Neural cell (in vitro differentiated cells): Measurements from ENCODE around the gene MLLT10. TPM values are rescaled to one million over a fixed set of nuclear protein-coding genes. Genes with fewer than 3 reads are reported as not detected.

Experiments used
- H2AFZ ChIP-seq: fragments of 200-600, 300-800 bp; sonication (generic), shearing (Covaris generic); 2 replicates; pipeline ENCODE4 v1.6.0; 2014; ENCODE audit warnings: low read depth, mild to moderate bottlenecking, antibody characterized with exemption, low read length, moderate library complexity
- H3F3A ChIP-seq: fragments of 200-600 bp; shearing (Covaris generic); 2 replicates; pipeline ENCODE4 v1.6.1; 2016; ENCODE audit warnings: mild to moderate bottlenecking, moderate library complexity, mixed read lengths, antibody characterized with exemption, low read length; ENCODE audit not compliant: insufficient read depth, poor library complexity, severe bottlenecking
- H3K27ac ChIP-seq: fragments of 200-600, 300-800 bp; sonication (generic), shearing (Covaris generic); 2 replicates; pipeline ENCODE4 v1.5.1; 2014; ENCODE audit warnings: mild to moderate bottlenecking, low read length, moderate library complexity
- H3K27me3 ChIP-seq: fragments of 300-800, 200-600 bp; sonication (generic), shearing (Covaris generic); 2 replicates; pipeline ENCODE4 v1.6.0; 2014; ENCODE audit warnings: mild to moderate bottlenecking, low read depth, low read length, moderate library complexity; ENCODE audit not compliant: insufficient read depth
- H3K36me3 ChIP-seq: fragments of 300-800, 200-600 bp; sonication (generic), shearing (Covaris generic); 2 replicates; pipeline ENCODE4 v1.5.1; 2014; ENCODE audit warnings: mild to moderate bottlenecking, antibody characterized with exemption, low read length, moderate library complexity; ENCODE audit not compliant: insufficient read depth
- H3K4me2 ChIP-seq: fragments of 300-800, 200-600 bp; sonication (generic), shearing (Covaris generic); 2 replicates; pipeline ENCODE4 v1.6.0; 2014; ENCODE audit warnings: mild to moderate bottlenecking, low read length
- H3K4me3 ChIP-seq: fragments of 300-800, 200-600 bp; sonication (generic), shearing (Covaris generic); 2 replicates; pipeline ENCODE4 v1.5.1; 2014; ENCODE audit warnings: mild to moderate bottlenecking, low read length, moderate library complexity
- H3K79me2 ChIP-seq: fragments of 200-600 bp; shearing (Covaris generic); replicated peaks from 2 replicates; pipeline ENCODE4 v1.6.0; 2014; ENCODE audit warnings: mild to moderate bottlenecking, low read length, moderate library complexity; ENCODE audit not compliant: insufficient read depth
- H3K9ac ChIP-seq: fragments of 300-800, 200-600 bp; sonication (generic), shearing (Covaris generic); 2 replicates; pipeline ENCODE4 v1.6.1; 2016; ENCODE audit warnings: mild to moderate bottlenecking, low read length, mixed read lengths
- H3K9me2 ChIP-seq: fragments of 200-600 bp; shearing (Covaris generic); 2 replicates; pipeline ENCODE4 v1.6.1; 2016; ENCODE audit warnings: mild to moderate bottlenecking, low read length, mixed read lengths; ENCODE audit not compliant: insufficient read depth
- H3K9me3 ChIP-seq: fragments of 200-600, 300-800 bp; sonication (generic), shearing (Covaris generic); 2 replicates; pipeline ENCODE4 v1.6.1; 2016; ENCODE audit warnings: mild to moderate bottlenecking, mixed run types, low read length, moderate library complexity, mixed read lengths
- H4K20me1 ChIP-seq: fragments of 200-600 bp; shearing (Covaris generic); 2 replicates; pipeline ENCODE4 v1.6.1; 2016; ENCODE audit warnings: mild to moderate bottlenecking, mixed run types; ENCODE audit not compliant: insufficient read depth
- EP300 ChIP-seq: fragments of 450-650 bp; conservative IDR thresholded peaks from 2 replicates; pipeline ENCODE4 v1.6.1; 2014; ENCODE audit warnings: antibody characterized with exemption, mild to moderate bottlenecking, moderate library complexity; ENCODE audit not compliant: poor library complexity, severe bottlenecking
- EZH2 ChIP-seq: fragments of 200-600, 300-800 bp; shearing (Covaris generic), sonication (generic); IDR thresholded peaks from 2 replicates; pipeline ENCODE4 v1.6.1; 2014; ENCODE audit warnings: antibody characterized with exemption, low read length, borderline replicate concordance, mild to moderate bottlenecking; ENCODE audit not compliant: insufficient read depth, poor library complexity, severe bottlenecking
- MXI1 ChIP-seq: fragments of 450-650 bp; conservative IDR thresholded peaks from 2 replicates; pipeline ENCODE4 v1.6.1; 2014; ENCODE audit warnings: antibody characterized with exemption, mild to moderate bottlenecking; ENCODE audit not compliant: poor library complexity, severe bottlenecking
- POLR2AphosphoS5 ChIP-seq: IDR thresholded peaks from 2 replicates; pipeline ENCODE4 v1.6.1; 2012
- RAD21 ChIP-seq: fragments of 450-650 bp; conservative IDR thresholded peaks from 2 replicates; pipeline ENCODE4 v1.6.1; 2014; ENCODE audit warnings: antibody characterized with exemption, mild to moderate bottlenecking, moderate library complexity
- REST ChIP-seq: IDR thresholded peaks from 2 replicates; pipeline ENCODE4 v1.6.1; 2012; ENCODE audit warnings: borderline replicate concordance
- SMC3 ChIP-seq: fragments of 450-650 bp; conservative IDR thresholded peaks from 2 replicates; pipeline ENCODE4 v1.6.1; 2014; ENCODE audit warnings: antibody characterized with exemption, mild to moderate bottlenecking, moderate library complexity; ENCODE audit not compliant: poor library complexity
- TAF1 ChIP-seq: IDR thresholded peaks from 2 replicates; pipeline ENCODE4 v1.6.1; 2012; ENCODE audit warnings: low read depth
- polyA plus RNA-seq: library from polyadenylated mRNA; depleted of rRNA; stranded (reverse); fragments of >200 nt; gene quantifications from 2 replicates; pipeline ENCODE4 v1.2.3, GENCODE V29; 2014
- small RNA-seq, 3 experiments: library from RNA; depleted of rRNA; stranded (forward); fragments of <200 nt; gene quantifications; one replicate each; pipeline ENCODE3, GENCODE V24; 2012
- TF ChIP-seq, protein P1 (sequence below): fragments of 450-650 bp; IDR thresholded peaks from 2 replicates; pipeline ENCODE4 v1.5.1; 2014; ENCODE audit warnings: antibody characterized with exemption, mild to moderate bottlenecking, moderate library complexity; ENCODE audit not compliant: poor library complexity, severe bottlenecking

The MLLT10 gene
- polyA plus RNA-seq, 1 donor from 2014 or later: 31.0 TPM

- TF ChIP-seq, protein P1, sequence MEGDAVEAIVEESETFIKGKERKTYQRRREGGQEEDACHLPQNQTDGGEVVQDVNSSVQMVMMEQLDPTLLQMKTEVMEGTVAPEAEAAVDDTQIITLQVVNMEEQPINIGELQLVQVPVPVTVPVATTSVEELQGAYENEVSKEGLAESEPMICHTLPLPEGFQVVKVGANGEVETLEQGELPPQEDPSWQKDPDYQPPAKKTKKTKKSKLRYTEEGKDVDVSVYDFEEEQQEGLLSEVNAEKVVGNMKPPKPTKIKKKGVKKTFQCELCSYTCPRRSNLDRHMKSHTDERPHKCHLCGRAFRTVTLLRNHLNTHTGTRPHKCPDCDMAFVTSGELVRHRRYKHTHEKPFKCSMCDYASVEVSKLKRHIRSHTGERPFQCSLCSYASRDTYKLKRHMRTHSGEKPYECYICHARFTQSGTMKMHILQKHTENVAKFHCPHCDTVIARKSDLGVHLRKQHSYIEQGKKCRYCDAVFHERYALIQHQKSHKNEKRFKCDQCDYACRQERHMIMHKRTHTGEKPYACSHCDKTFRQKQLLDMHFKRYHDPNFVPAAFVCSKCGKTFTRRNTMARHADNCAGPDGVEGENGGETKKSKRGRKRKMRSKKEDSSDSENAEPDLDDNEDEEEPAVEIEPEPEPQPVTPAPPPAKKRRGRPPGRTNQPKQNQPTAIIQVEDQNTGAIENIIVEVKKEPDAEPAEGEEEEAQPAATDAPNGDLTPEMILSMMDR: no peak
- TF ChIP-seq POLR2AphosphoS5: no peak
- TF ChIP-seq SMC3: no peak
- no peak for TF ChIP-seq RAD21
- no peak for TF ChIP-seq EZH2
- no peak for TF ChIP-seq TAF1
- TF ChIP-seq MXI1: no peak
- no peak for TF ChIP-seq EP300
- TF ChIP-seq REST: no peak
- Histone ChIP-seq H3K9me2 (no peaks in the 10 kb centered on the region), H3F3A (no peaks in the 10 kb centered on the region)
Observed at GRCh38 chr10:21791276-21791675, 257.2 kb downstream of the MLLT10 start.

More at GRCh38 chr10:21791276-21791675, 257.2 kb downstream of the MLLT10 start:
- no peaks in the 10 kb centered on the region for H3K27me3 ChIP-seq
- H3K9ac ChIP-seq: no peak overlapping the region
- H3K36me3 ChIP-seq: no peaks in the 10 kb centered on the region
- no peak overlapping the region for H2AFZ ChIP-seq
- H3K27ac ChIP-seq: no peak overlapping the region
- H3K4me3 ChIP-seq: no peak overlapping the region
- peaks cover 34% of the 10 kb centered on the region for H3K79me2 ChIP-seq
- peaks cover 3% of the 10 kb centered on the region for H3K9me3 ChIP-seq
- H4K20me1 ChIP-seq: no peaks in the 10 kb centered on the region
- no peak overlapping the region for H3K4me2 ChIP-seq

Small RNA genes within 50 kb of the gene (small RNA-seq; reads per million reads assigned to genes)
- gene MIR1915 (0 to 0.13 (median 0) reads per million in 3 experiments), gene RN7SKP219 (0 reads per million in 3 experiments), gene RNU6-1141P (4.8 to 15.0 (median 6.8) reads per million in 3 experiments), gene RNU6-306P (0 to 0.16 (median 0) reads per million in 3 experiments)

Other genes starting within 250 kb of the MLLT10 start
- gene SKIDA1, start 8.6 kb upstream of the MLLT10 start, polyA plus RNA-seq: 3.7 and 4.8 TPM in 2 replicates